H1 (cell line): ENCODE results near the gene CROCC. TPM values are rescaled to one million over a fixed set of nuclear protein-coding genes. Genes with fewer than 3 reads are reported as not detected.

Experiments used
- ATF3 ChIP-seq: IDR thresholded peaks from 2 replicates; pipeline ENCODE4 v1.6.1; 2011; ENCODE audit warnings: low read depth, mild to moderate bottlenecking, low read length; ENCODE audit not compliant: insufficient read depth
- BCL11A ChIP-seq, 2 experiments: IDR thresholded peaks; one replicate each; pipeline ENCODE4 v1.6.1; 2011; ENCODE audit warnings: low read depth in 2 of 2, low read length in 2 of 2, mild to moderate bottlenecking in 2 of 2
- polyA plus RNA-seq, 7 experiments: library from polyadenylated mRNA; depleted of rRNA in 3 of 7; stranded (reverse) in 5 of 7; unstranded in 2 of 7; fragments of >200 nt in 5 of 7; fragments of 200-250 nt in 2 of 7; gene quantifications; 1 replicate in 5 of 7; 2 replicates in 1 of 7; 4 replicates in 1 of 7; pipeline versions ENCODE4 v1.2.1 to v1.2.3, GENCODE V29; 2011 to 2013; ENCODE audit warnings: missing spikeins in 2 of 7, mixed read lengths in 2 of 7
- total RNA-seq: library from RNA; stranded (reverse); fragmentation: NEBNext Ultra II Directional; extraction: Animal tissue kit (Norgen Biotek cat#: 25700); gene quantifications from 2 replicates; pipeline ENCODE4 v1.2.1, GENCODE V29; 2021

The CROCC gene
- total and polyA plus RNA-seq, 2 of the 8 experiments (the other 6 are each of a cell fraction or from before 2014, with no cell fraction given), result 12.1 to 39.5 TPM

- no peak for TF ChIP-seq ATF3
- no peak for TF ChIP-seq BCL11A (IDR thresholded peaks at IDR 0.05; ENCODE audit: low read depth in 2 of 2, low read length in 2 of 2)
These were observed 36.0 kb downstream of the CROCC start (continued) for GRCh38 chr1:16957731-16958130.
